SKM-1 (cell line): ENCODE measurements around the gene ADARB1.

Source experiments
- DNase-seq: peaks from one replicate; lab custom pipeline; 2025; ENCODE audit not compliant: unreplicated experiment; lab: John Stamatoyannopoulos, UW

Gene ADARB1

DNA sequence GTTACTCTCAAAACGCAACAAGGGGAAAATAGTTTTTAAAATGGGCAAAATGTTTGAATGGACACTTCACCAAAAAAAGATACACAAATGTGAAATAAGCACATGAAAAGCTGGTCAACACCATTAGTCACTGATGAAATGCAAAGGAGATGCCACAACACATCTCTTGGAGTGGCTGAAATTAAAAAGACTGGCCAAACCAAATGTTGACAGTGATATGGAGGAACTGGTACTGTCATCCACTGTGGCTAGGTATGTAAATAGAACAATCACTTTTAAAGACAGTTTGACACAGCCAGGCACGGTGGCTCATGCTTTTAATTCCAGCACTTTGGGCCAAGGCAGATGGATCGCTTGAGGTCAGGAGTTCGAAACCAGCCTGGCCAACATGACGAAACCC lies 122.2 kb downstream of the ADARB1 start:
- no peak for DNase-seq

DNA sequence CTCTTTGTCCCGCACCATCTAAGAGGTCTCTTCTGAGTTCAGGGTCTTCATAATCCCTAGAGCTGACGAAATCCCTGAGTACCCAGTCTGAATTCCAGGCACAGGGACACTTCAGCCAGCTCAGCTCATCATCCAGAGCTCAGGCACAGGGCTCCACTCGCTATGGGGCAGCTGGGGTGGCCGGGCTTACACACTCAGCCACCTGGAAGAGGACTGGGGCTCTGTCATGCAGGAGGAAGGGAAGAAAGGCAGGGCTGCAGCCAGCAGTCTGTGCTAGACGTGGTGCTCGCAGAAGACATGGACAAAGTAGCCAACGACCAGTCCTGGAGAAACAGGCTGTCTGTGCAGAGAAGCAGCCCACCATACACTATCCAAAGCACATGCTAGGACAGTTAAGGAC lies 124.8 kb downstream of the ADARB1 start:
- no peak for DNase-seq

DNA sequence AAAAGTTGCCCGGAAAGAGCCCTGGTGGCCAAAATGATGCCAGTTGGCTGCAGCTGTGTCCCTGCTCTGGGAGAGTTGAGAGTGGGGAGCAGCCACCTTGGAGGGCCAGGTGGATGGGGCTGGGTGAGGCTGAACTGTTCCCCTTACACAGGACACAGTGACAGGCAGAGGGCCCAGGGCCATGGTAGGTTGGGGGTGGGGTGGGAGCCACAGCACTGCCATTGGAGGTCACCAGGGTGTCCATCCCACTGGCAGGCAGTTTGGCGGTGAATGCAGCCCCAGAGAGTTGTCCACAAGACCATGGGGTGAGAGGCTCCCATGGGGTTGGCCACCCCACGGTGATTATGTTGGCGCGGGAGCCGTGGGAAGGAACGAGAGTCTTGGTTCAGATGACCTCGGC lies 125.7 kb downstream of the ADARB1 start:
- no peak for DNase-seq

DNA sequence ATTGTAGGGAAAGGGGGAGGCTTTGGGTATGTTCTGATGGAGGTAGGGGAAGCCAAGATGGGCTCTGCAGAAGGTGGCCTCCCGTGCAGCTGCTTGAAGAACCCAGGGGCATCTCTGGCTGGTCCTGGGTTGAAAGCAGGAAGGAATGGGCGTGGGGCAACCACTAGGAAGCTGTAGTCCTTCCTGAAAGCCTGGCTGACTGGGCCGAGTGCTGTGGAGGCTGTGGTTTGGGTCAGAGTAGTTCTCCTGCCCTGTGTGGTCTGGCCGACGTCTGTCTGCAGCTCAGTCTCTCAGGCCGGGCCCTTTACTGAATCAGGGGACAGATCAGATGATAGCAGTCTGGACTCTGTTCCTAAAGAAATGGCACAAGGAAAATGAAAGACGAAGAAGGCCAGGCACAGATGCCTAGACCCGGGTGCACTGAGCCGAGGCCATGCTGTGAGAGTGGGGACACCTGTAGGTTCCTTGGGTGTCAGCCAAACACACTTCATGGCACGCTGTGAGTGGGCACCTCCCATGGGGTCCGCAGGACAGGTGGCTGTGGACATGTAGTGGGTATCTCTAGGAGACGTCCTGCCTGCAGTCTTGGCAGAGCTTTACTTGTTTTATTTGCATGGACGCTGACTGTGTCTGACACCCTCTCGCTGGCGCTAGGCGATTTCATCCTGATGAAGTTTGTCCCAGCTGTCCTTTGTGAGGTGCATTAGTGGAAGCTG lies 126.4 kb downstream of the ADARB1 start:
- no peak for DNase-seq

DNA sequence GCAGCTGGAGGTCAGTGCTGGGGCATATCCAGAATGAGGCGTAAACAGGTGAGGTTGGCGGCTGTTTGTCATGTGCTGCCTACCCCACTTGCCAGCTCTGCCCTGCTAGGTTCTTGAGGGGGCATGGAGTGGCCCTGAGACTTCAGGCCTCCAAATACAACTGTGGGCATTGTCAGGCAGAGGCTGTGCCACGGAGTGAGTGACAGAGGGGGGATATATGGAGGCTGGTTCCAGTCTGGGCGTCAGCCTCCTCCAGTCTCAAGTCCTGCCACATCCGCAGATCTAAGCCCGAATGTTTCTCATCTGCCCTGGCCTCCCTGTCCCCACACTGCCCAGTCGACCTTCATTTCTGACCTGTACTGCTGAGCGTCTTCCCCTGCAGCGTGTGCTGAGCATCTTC lies 128.0 kb downstream of the ADARB1 start:
- no peak for DNase-seq

DNA sequence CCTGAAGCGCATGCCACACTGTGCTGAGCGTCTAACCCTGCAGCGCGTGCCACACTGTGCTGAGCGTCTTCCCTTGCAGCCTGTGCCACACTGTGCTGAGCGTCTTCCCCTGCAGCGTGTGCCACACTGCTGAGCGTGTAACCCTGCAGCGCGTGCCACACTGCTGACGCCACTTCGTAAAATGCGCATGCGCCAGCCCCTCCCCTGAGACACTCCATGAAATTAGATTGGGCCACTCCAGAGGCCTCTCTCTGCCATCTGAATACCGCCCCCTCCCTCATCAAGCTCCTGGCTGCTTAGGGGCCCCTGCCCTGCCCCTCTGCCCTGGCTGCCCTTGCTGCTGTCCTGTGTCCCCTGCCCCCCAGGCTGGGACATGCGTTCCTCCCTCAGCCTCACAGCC lies 128.5 kb downstream of the ADARB1 start:
- DNase-seq, result no peak

DNA sequence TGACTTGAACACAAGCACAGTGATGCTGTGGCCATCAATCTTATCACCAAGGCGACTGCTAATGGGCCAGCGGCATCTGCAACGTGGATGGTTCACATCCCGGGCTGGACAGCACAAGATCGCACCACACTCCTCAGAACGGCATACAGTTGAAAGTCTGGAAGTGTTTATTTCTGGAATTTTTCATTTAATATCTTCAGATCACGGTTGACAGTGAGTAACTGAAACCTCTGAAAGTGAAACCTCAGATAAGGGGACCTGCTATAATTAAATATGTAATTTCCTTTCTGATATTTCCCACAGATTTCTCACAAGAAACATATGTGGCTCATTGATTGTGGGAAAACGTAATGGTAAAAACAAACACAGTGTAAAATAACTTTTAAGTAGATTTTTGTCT lies 129.6 kb downstream of the ADARB1 start:
- no peak for DNase-seq

DNA sequence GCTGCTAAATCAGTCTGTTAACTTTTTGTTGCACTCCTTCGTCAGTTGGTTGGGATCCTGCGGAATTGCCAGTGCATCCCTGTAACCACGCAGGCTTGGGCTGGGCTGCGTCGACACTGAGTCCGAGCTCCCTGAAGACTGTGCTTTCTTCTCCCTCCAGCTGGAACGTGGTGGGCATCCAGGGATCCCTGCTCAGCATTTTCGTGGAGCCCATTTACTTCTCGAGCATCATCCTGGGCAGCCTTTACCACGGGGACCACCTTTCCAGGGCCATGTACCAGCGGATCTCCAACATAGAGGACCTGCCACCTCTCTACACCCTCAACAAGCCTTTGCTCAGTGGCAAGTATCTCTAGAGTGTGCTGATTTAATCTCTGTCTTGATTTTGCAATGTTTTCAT lies 130.0 kb downstream of the ADARB1 start:
- DNase-seq, result no peak

DNA sequence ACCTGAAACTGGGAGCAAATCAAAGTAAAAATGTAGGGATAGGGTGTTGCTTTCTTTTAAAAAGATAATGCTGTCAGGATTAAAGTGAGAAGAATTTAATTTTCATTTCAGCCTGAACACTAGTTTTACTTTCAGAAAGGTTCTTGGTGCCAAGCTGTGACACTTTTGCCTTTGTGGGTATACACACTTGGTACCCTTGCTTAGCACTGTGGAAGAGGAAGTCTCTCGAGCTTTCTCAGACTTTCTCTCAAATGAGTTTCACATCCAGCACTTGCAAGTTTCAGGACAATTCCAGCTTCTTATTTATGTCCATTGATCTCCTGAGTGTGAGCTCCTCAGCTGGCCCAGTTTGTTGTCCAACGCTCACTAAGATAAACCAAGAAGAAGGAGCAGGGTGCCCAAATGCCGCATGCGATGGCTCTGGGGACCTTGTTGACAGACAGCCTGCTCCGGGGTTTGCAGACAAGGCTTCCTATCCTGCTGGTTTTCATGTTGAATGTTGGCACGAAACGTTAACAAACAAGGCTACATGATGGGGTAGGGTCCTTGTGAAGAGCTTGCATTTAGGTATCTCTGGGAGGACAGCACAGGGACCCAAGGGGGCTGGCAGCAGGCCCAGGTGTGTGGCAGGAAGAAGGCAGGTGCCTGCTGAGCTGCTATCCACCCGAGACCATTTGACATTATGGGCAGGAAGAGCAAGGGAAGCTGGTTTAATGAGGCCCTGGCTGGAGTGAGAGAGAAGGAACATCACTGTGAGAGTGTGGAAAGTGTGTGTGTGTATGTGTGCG lies 133.7 kb downstream of the ADARB1 start:
- DNase-seq, result no peak

DNA sequence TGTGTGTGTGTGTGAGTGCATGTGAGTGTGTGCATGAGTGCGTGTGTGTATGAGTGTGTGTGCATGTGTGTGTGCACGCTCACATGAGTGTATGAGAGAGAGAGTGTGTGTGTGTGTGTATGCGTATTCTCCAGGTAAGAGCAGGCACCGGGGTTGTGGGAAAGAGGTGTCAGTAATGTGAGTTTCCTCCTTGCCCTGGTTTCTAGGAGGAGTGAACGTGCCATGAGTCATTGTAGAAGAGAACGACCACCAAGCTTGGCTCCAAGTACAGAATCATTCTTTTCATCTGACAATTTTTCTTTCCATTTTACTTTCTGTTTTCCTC lies 134.2 kb downstream of the ADARB1 start:
- no peak for DNase-seq

DNA sequence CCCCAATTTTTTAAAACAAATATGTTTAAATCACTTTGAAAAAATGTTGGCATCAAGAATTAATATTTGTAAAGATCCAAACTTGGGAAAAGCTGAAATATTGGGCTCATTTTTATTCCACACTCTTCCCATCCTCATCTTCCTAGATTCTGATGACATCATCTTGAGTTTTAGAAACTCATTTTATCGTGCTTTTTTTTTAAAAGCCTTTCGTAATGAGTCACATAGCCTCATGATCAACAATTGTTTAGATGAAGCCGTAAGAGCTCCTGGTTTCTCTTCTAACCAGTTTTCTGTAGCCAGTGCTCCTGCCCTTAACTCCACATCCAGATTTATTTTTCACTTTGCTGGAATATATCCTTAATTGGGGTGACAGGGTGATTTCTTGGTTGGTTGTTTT lies 134.7 kb downstream of the ADARB1 start:
- no peak for DNase-seq

DNA sequence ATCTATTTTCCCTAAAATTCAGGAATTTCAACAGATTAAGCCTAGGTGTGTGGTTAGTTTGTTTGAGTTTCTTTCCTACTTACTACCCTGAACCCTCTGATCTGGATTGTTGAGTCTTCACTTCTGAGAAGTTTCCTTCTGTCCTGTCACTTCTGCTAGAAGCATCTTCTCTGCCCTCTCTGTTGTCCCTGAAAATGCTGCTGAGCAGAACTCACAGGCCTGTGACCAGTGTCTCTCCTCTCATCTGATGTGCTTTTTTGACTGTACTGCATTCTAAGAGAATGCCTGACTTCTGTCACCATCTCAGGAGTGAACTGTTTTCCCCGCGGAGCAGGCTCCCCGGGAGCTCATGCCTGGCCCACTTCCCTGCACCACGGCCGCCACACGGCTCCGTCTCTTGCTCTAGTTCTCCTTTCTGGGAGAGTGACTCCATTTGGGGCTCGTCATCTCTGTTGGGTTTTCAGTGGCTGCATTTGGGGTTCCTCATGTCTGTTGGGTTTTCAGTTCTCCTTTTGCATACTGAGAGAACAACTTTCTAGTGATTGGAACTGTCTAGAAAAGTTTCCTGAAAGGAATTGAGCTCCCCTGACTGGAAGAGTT lies 135.4 kb downstream of the ADARB1 start:
- DNase-seq, result peak; percentile 23

DNA sequence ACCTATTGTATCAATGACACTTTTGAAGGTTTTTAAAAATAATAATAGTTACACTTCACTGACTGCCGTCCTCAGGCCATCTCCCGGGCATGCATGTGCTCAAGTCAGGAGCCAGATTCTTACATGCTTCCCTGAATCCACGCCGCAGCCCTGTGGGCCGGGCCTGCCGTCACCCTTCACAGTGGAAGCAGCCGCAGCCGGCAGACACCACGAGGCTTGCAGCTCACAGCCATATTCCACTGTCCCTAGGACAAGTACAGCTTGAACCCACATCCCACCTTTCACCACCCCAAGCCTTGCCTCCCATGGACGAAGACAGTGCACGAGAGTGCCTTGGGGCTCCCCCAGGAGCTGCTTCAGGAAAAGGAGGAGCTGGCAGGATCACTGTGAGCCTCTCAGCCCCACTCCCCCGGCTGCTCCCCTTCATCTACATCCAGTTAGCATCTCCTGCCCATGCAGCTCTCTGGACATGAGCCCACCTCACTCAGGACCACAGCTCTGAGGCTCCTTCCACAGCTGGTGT lies 136.1 kb downstream of the ADARB1 start:
- DNase-seq, result no peak

DNA sequence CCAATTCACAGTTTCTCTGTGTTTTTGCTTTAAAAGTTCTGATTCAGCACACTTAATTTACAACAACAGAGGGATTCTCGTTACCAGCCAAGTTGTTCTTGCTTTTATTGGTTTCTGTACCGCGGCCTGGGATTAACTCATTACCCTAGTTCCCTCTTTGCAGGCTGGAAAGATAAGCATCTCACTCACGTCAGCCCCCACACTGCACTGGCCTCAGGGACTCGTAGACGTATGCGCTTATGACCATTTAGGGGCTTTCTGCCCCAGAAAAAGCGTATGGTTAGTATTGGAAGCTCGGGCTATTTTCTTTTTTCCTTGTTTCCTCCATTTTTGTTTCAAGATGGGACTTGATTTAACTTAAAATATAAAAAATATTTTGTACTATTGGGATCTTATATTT lies 137.3 kb downstream of the ADARB1 start:
- DNase-seq, result no peak

DNA sequence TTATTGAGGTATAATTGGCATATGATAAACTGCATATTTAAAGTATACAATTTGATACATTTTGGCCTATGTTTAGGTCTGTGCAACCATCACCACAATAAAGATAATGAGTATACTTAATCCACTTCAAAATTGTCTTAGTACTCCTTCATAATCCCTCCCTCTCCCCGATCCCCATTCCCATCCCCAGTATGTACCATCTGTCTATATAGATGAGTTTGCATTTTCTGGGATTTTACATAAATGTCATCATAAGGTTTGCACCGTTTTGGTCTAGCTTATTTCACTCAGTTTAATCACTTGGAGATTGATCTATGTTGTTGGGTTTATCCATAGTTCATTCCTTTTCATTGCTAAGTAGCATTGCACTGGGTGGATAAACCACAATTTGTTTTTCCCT lies 139.0 kb downstream of the ADARB1 start:
- DNase-seq, result no peak

DNA sequence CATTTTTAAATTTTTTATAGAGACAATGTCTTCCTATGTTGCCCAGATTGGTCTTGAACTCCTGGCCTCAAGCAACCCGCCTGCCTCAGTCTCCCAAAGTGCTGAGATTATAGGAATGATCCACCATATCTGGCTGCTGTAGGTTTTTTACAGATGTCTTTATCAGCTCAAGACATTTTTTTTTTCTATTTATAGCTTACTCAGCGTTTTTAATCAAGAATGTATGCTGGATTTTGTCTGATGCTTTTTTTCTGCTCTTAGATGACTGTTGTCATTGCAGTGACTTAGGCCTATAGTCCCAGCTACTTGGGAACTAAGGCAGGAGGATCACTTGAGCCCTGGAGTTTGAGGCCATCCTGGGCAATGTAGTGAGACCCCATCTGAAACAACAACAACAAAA lies 140.8 kb downstream of the ADARB1 start:
- DNase-seq, result no peak

DNA sequence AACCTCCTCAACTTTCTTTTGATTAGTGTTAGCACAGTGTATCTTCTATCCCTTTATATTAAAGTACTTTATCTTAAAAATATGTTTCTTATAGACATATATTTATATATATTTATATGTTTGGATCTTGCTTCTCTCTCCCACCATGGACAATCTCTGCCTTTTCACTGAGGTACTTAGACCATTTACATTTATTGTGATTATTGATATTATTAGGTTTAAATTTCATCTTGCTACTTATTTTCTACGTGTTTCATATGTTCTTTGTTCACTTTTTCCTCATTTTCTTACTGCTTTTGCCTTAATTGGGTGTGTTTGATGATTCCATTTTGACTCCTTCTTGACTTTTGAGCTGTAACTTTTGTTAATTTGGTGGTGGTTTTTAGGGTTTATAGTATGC lies 142.6 kb downstream of the ADARB1 start:
- DNase-seq, result no peak

DNA sequence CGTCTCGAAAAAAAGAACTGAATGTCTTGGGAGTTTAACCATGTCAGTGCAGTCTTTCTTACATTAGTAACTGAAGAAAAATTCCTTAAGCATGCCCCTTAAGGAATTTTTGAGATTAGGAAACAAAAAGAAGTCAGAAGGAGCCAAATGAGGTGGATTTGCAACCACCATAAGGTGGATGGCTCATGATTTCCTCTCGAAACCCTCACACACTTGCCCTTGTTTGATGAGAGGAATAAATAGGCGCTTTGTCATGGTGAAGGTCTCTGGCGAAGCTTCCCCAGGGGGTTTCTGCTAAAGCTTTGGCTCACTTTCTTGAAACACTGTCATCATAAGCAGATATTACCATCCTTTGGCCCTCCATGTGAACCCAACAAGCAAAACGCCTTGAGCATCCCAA lies 145.1 kb downstream of the ADARB1 start:
- DNase-seq, result no peak

DNA sequence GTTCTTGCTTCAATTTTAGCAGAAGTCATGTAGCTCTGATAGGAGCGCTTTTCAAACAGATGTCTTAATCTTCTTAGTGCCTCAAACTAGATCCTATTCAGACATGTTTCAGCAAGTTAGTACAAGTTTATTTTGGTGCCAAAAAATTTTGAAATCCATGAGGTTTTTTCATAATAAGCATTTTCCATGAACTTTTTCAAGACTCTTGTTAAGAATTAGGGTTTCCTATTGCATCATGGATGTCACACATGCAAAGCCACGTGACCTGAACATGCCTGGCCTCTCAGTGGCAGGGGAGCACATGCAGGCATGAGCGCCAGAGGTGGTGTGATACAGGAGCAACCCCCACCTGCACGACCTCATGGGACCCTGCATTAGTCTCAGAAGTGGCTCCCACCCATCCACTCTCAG lies 145.7 kb downstream of the ADARB1 start:
- no peak for DNase-seq

DNA sequence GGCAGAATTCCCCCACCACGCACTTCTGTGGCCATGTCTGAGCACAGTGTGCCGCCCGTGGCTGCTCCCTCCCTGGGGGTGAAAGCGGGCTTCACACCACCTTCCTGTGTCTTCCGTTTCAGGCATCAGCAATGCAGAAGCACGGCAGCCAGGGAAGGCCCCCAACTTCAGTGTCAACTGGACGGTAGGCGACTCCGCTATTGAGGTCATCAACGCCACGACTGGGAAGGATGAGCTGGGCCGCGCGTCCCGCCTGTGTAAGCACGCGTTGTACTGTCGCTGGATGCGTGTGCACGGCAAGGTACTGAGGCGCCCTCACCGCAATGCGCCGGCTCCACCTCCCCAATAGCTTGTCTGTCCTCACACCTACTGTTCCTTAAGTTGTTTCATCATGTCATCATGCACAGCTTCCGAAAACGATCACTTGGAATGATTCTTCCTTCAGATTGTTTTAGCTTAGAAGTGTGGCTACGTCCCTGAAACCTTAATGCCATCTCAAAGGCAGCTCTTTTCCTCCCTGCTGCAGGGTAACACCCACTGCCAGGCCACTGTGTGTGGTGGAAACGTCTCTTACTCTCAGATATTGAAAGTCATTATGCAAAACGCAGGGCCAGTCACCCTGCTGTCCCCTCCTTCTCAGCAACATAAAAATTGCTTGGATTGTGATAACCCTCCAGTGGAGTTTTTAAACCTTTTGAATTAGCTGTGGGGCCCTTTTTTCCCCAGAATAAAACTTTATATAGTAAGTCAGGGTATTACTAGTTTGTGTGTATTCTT lies 146.5 kb downstream of the ADARB1 start:
- no peak for DNase-seq

DNA sequence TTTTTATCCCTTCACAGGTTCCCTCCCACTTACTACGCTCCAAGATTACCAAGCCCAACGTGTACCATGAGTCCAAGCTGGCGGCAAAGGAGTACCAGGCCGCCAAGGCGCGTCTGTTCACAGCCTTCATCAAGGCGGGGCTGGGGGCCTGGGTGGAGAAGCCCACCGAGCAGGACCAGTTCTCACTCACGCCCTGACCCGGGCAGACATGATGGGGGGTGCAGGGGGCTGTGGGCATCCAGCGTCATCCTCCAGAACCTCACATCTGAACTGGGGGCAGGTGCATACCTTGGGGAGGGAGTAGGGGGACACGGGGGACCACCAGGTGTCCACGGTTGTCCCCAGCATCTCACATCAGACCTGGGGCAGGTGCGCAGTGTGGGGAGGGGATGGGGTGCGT lies 147.6 kb downstream of the ADARB1 start:
- DNase-seq, result no peak
